Measurements from ENCODE around the gene OFD1. TPM values are rescaled to one million over a fixed set of nuclear protein-coding genes. Genes with fewer than 3 reads are reported as not detected.

OFD1 gene
- total and polyA plus RNA-seq, 8 donors = 19.1 to 79.1 (median 59.4) TPM

- Histone ChIP-seq H3K9me3 (no peaks in the 10 kb centered on the region), H3K36me3 (peaks cover 0 to 20% of the 10 kb centered on the region in 2 donors), H3K4me1 (peaks cover 3 to 18% of the 10 kb centered on the region in 2 donors), H3K27me3 (no peaks in the 10 kb centered on the region), H3K27ac (peak overlapping the region in 1 of 2 donors; percentile 68), H3K4me3 (no peak overlapping the region)
- DNase-seq (no peak), ATAC-seq (no peak)
- intact Hi-C loops (cut with DNase I) = no loop called here
- TF ChIP-seq CTCF (IDR thresholded peaks at IDR 0.05) = no peak
Observed at GRCh38 chrX:13760426-13760825, 25.9 kb downstream of the OFD1 start.

- no peak for DNase-seq
- H3K9me3 ChIP-seq = no peaks in the 10 kb centered on the region
- intact Hi-C loops (cut with DNase I) = no loop called here
- no peak for ATAC-seq
- peaks cover 0 to 18% of the 10 kb centered on the region in 2 donors for H3K36me3 ChIP-seq
- no peak overlapping the region for H3K27ac ChIP-seq
- no peaks in the 10 kb centered on the region for H3K27me3 ChIP-seq
- peaks cover 3 to 18% of the 10 kb centered on the region in 2 donors for H3K4me1 ChIP-seq
- no peak overlapping the region for H3K4me3 ChIP-seq
- TF ChIP-seq CTCF (IDR thresholded peaks at IDR 0.05) = no peak
Observed at GRCh38 chrX:13761606-13762414, 27.3 kb downstream of the OFD1 start.

- peak overlapping the region; percentile 28 to 50 for H3K27ac ChIP-seq
- TF ChIP-seq CTCF (IDR thresholded peaks at IDR 0.05) = peak in 1 of 2 donors; percentile 24
- DNase-seq = no peak
- H3K36me3 ChIP-seq = peaks cover 0 to 23% of the 10 kb centered on the region in 2 donors
- H3K27me3 ChIP-seq = no peaks in the 10 kb centered on the region
- H3K4me1 ChIP-seq = peaks cover 3 to 18% of the 10 kb centered on the region in 2 donors
- H3K9me3 ChIP-seq = no peaks in the 10 kb centered on the region
- intact Hi-C loops (cut with DNase I) = no loop called here
- no peak overlapping the region for H3K4me3 ChIP-seq
- no peak for ATAC-seq
Observed at GRCh38 chrX:13763489-13763888, 28.9 kb downstream of the OFD1 start.

GRCh38 chrX:13764281-13764680 is 29.7 kb downstream of the OFD1 start:
- no peaks in the 10 kb centered on the region for H3K9me3 ChIP-seq
- no peak for TF ChIP-seq CTCF (IDR thresholded peaks at IDR 0.05)
- H3K4me1 ChIP-seq = peaks cover 3 to 18% of the 10 kb centered on the region in 2 donors
- ATAC-seq = no peak
- H3K36me3 ChIP-seq = peaks cover 0 to 29% of the 10 kb centered on the region in 2 donors
- peak overlapping the region; percentile 28 to 50 for H3K27ac ChIP-seq
- no peak for DNase-seq
- no peaks in the 10 kb centered on the region for H3K27me3 ChIP-seq
- intact Hi-C loops (cut with DNase I) = no loop called here
- H3K4me3 ChIP-seq = no peak overlapping the region

GRCh38 chrX:13764765-13765164 is 30.2 kb downstream of the OFD1 start:
- no peak overlapping the region for H3K4me3 ChIP-seq
- no peaks in the 10 kb centered on the region for H3K27me3 ChIP-seq
- peak overlapping the region in 1 of 2 donors; percentile 50 for H3K27ac ChIP-seq
- peaks cover 0 to 34% of the 10 kb centered on the region in 2 donors for H3K36me3 ChIP-seq
- TF ChIP-seq CTCF (IDR thresholded peaks at IDR 0.05) = no peak
- peaks cover 3 to 16% of the 10 kb centered on the region in 2 donors for H3K4me1 ChIP-seq
- intact Hi-C loops (cut with DNase I) = no loop called here
- DNase-seq (no peak), ATAC-seq (peak; percentile 47)
- H3K9me3 ChIP-seq = no peaks in the 10 kb centered on the region
